Ishikawa (cell line): ENCODE data around the gene OPRL1.

Experiments
- EP300 ChIP-seq: IDR thresholded peaks from 2 replicates; pipeline ENCODE4 v1.6.1; 2012; ENCODE audit warnings: borderline replicate concordance
- FOXM1 ChIP-seq: IDR thresholded peaks from 2 replicates; pipeline ENCODE4 v1.6.1; 2012; ENCODE audit warnings: low read depth, borderline replicate concordance
- TCF12 ChIP-seq: IDR thresholded peaks from 2 replicates; pipeline ENCODE4 v1.6.1; 2012; ENCODE audit warnings: low read depth
- TEAD4 ChIP-seq: IDR thresholded peaks from 2 replicates; pipeline ENCODE4 v1.6.1; 2012
- YY1 ChIP-seq: IDR thresholded peaks from 2 replicates; pipeline ENCODE4 v1.6.1; 2012; ENCODE audit warnings: low read depth
- ZBTB7A ChIP-seq: IDR thresholded peaks from 2 replicates; pipeline ENCODE4 v1.6.1; 2012; ENCODE audit warnings: low read depth

DNA sequence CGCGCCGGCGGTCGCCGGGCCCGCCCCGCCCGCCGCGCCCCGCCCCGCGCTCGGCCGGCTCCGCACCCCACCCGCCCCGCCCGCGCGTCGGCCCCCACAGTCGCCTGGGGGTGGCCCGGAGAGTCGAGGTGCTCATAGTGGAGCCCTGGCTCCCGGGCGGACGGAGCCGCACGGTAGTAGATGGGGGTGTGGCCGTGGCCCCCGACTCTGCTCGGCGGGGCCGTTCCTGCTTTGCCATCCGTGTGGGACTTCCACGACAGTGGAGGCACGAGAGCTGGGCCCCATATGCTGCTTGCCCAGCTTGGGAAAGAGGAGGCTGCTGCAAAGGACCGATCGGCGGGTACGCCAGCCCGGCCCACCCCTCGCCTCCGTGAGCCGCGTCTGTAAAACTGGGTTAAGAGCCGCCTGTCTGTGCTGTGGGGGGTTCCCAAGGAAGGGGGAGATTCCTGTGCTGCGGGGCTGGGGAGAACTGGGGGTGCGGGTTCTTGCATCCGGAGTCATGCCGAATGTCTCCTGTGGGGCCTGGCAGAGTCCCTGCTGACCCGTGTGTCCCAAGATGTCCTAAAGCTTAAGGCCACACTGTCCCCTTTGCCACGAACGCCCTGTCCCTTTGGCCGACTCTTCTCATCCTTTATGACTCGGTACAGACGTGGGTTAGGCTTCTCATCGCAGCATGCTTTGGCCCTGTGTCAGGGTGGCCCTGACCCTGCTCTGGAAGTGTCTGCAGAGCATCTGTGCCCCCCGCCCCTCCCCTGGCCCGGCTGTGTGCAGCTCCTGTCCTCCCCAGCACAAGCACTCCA, at the start of gene OPRL1:
- TF ChIP-seq FOXM1 (no peak), YY1 (no peak), TEAD4 (no peak), TCF12 (no peak), EP300 (no peak), ZBTB7A (no peak; the same call in 1 of the 2 replicates)
